Esophagus mucosa (tissue), 1 donor: ENCODE data around the gene HOXC6. TPM values are rescaled to one million over a fixed set of nuclear protein-coding genes. Genes with fewer than 3 reads are reported as not detected.

Experiments
- ATAC-seq: fragments of 200-7000 bp; cut with Tn5 transposase; one replicate; pipeline ENCODE4 v1.9.1; 2020
- total RNA-seq: library from RNA; stranded (reverse); gene quantifications from one replicate; pipeline ENCODE4 v1.2.4, GENCODE V29; 2023
- donor health status: DM: yes; HTN: yes; CAD: no.

HOXC6 gene
- total RNA-seq, 1 donor from 2014 or later: 1.6 TPM

- ATAC-seq: no peak
Observed at GRCh38 chr12:54016051-54016450, 12.2 kb upstream of the HOXC6 start.

GRCh38 chr12:54016478-54016964 is 11.7 kb upstream of the HOXC6 start:
- no peak for ATAC-seq

- ATAC-seq: peak; percentile 30
Observed at GRCh38 chr12:54017027-54017788, 11.0 kb upstream of the HOXC6 start.

DNA sequence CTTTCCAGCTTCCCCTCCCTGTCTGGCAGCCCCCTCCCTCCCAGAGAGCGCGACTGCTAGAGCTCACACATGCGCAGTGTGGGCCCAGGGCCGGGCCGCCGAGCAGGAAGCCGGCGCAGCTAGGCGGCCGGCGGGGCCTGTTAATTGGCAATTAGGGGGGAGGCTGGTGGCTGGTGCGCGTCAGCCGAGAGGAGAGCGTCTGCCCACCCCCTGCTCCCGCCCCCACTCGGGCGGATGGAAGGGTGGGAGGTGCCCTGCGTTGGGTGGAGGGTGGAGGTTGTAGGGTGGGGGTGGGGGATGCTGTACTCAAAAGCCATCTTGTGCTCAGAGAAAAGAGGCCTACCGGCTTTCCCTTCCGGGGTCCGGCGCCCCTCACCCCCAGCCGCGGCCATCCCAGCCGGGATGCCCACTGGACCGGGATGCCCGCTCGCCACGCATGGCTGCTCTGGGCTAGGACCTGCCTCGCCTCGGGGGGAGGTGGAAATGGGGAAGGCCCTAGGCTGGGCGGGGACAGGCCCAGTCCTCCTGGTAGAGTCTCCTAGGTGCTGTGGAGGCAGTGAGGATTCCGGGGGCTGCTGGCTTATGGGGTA is 10.3 kb upstream of the HOXC6 start:
- peak; percentile 82 for ATAC-seq

- no peak for ATAC-seq
Observed at GRCh38 chr12:54018468-54018984, 9.7 kb upstream of the HOXC6 start.

DNA sequence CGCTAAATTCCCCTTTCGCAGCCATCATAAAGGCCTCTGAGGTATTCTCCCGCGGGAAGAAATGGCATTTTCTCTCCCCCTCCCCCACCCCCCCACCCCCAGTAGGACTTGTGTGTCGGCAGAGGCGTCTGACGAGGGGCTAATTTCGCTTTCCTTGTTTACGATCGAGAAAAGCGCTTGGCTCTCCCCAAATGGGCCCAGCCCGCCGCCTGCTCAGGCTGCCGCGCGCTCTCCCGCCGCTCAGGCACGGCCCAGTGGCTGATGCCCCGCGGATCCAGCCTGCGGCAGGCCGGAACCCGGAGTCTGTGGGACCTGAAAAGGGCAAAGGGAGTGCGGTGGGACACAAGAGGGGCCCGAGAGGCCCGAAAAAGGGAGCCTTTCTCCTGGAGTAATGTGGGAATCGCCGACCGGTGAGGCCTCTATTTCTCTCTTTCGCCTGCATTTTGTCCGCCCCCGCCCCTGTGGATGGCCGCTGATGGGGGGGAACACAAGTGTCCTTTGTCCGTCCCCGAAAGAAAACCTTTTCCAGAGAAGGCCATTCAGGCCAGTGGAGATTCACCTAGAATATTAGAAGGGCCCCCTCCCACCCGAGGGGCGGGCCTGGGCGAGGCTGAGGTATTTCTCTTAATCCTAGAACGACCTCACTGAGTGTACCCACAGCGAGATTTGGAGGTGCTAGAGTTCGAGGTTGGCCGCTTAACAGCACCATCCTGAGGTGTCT is 9.0 kb upstream of the HOXC6 start:
- no peak for ATAC-seq

GRCh38 chr12:54019924-54020590 is 8.2 kb upstream of the HOXC6 start:
- no peak for ATAC-seq

DNA sequence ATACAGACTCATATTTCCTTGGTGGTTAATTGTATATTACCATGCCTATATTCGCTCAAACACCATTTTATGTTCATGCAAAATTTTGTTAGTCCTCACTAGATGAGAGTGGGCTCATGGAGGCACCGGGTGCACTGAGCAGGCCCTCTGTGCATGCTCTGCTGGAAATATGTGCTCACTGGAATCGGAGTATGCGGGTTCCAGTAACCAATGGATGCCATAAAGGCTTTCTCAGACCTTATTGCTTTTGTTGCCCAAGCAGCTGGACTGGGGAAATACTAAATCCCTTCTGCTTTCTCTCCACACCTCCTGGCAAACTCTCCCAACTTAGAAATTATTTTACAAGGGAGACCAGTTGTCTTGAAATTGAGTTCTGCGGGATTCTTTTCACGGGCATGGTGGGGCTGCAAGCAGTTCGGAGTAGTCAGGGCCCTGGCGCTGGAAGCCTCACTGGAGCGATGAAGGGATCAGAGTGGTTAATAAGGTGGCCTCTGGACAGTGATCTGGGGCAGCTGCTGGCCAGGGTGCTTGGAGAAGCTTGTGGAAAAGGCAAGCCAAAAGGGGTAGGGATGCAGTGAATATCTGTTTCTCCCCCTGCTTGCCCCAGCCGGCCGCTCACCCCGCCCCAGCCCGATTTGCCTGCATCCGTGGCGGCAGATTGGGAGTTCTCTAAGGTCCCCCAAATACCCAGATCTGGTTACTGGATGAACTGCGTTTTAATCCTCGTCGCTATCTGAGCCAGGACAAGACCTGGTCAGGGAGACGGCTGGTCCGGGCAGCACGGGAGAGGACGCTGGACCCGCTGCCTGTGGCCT is 7.4 kb upstream of the HOXC6 start:
- no peak for ATAC-seq

DNA sequence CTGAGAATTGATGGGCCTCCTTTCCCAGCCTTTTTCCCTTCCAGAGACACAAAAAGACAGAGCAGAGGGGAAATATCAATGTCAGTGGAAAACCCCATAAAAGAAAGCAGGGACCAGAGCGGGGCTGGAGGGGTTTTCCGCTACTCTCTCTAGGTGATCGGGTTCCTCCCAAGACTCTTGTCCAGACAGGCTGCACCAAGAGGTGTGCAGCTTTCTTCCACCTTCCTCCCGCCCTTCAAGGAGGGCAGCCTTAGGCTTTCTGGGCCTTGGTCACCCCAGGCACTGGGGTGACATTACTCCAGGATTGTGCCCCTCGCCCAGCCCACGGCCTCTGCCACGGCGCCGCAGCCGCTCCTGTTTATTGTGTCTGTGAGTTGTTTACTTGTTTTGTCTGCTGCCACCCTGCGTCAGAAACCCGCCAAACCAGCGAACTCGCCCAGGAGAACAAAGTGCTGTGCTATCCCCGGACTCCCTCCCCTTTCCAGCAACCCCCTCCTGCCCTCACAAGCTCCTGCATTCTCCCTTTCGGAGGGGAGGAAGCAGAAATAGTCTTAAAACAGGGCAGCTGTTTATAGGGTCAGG is 6.7 kb upstream of the HOXC6 start:
- peak; percentile 22 for ATAC-seq

DNA sequence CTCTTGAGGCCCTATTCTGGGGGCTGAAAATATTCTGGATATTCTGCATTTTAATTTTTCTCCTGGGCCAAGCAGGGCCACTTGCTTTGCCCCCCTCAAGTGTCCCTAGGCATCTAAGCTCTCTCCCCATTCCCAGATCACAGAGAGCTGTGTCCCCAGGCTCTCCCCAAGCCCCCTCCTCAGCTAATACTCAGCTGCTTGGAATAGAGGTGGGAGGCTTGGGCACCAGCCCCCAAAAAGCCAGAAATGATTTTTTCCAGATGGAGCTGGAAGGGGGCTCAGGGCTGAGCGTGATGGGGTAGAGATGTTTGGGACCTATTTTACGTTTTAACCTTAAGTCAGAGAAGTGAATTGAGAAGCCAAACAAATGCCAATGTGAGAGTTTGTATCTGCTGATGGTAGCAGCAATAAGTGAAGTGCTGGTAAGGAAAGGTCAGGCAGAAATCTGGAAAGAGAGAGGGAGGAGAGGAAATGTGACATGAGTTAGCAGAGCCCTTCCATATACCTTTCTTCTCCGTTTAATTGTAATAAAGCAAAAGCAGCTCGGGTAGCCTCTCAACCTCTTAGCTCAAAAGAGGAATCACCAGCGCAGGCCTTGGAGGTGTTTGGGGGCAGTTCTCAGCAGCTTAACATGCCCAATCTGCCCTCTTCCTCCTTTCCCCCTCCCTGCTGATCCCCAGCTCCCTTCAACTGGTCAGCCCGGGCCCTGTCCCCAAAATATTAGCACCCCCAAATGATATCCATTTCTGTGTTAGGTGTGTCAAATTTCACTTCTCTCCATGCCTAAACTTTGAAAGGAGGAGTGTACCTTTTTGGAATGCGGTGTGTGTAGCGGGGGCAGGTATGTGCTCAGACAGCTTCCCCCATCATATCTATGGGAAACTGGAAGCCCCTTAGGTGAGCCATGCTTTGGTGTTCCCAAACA is 5.0 kb upstream of the HOXC6 start:
- ATAC-seq: no peak

- no peak for ATAC-seq
Observed at GRCh38 chr12:54024127-54024526, 4.1 kb upstream of the HOXC6 start.

- no peak for ATAC-seq
Observed at GRCh38 chr12:54024581-54025305, 3.5 kb upstream of the HOXC6 start.

DNA sequence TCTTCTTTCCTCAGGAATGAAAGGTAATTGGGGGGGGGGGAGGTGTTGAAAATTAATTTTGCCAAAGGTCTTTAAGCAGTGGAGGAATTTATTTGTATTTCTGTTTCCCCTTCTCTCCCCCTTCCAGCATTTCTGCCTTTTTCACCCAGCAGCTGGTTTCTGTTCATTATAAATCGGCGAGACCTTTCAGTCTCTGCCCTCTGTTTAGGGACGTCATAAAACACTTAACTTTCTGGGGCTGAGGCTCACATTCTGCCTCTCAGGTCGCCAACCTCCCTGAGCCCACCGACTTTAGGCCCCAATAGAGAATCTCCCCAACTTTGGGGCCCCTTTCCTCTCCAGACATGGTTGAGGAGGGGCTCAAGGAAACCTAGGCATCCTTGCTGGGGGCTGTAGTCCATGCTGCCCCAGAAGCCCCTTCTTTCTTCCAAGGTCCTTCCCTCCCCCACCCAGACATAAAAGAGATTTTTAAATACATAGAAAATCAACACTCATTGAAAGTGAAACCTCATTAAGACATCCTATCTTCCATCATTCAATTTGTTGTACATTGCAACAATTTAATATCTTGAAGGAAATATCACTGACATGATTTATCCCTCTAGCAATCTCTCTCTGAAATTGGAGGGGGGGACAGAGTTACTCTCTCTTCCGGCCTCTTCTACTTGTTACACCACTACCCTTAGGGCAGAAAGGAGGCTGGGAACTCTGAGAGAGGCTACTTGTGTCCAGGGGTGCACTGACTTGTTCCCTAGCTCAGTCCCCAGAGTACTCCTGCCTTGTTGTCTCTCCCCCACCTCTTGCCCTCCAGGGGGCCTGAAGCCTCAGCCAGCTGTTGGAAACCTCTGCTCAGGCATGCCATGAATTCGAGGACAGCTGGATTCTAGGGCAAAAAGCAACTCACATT is 2.5 kb upstream of the HOXC6 start:
- no peak for ATAC-seq

- no peak for ATAC-seq
Observed at GRCh38 chr12:54026640-54027441, 1.4 kb upstream of the HOXC6 start.

DNA sequence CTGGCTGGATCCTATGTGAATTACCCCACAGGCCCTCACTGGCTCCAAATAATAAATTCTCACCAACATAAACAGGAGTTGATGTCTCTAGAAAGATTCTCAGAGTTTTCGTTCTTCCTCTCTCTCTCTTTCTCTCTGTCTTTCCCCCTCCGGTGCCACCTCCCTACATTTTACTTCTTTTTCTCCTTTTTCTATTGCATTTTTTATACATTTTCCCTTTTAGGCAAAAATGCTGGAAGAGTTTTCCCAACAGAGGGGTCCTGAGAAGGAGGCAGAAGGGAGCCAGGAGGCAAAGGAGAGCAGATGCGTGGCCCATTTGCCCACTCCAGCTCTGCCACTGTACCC is 826 bp upstream of the HOXC6 start:
- ATAC-seq: no peak

DNA sequence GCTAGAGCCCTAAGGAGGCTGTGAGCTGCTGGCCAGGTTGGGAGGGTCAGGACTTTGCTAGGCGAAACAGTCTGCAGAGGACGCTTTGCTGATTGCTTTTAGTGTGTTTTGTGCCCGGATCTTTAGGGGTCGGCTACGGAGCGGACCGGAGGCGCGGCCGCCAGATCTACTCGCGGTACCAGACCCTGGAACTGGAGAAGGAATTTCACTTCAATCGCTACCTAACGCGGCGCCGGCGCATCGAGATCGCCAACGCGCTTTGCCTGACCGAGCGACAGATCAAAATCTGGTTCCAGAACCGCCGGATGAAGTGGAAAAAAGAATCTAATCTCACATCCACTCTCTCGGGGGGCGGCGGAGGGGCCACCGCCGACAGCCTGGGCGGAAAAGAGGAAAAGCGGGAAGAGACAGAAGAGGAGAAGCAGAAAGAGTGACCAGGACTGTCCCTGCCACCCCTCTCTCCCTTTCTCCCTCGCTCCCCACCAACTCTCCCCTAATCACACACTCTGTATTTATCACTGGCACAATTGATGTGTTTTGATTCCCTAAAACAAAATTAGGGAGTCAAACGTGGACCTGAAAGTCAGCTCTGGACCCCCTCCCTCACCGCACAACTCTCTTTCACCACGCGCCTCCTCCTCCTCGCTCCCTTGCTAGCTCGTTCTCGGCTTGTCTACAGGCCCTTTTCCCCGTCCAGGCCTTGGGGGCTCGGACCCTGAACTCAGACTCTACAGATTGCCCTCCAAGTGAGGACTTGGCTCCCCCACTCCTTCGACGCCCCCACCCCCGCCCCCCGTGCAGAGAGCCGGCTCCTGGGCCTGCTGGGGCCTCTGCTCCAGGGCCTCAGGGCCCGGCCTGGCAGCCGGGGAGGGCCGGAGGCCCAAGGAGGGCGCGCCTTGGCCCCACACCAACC is 1.5 kb downstream of the HOXC6 start:
- no peak for ATAC-seq

DNA sequence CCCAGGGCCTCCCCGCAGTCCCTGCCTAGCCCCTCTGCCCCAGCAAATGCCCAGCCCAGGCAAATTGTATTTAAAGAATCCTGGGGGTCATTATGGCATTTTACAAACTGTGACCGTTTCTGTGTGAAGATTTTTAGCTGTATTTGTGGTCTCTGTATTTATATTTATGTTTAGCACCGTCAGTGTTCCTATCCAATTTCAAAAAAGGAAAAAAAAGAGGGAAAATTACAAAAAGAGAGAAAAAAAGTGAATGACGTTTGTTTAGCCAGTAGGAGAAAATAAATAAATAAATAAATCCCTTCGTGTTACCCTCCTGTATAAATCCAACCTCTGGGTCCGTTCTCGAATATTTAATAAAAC is 2.2 kb downstream of the HOXC6 start:
- ATAC-seq: no peak
